GM18868 (cell line): ENCODE results near the gene SELENOS.

Experiments used
- ATAC-seq: cut with Tn5 transposase; IDR thresholded peaks from one replicate; pipeline ENCODE4 v1.9.1; 2021; ENCODE audit warnings: mild to moderate bottlenecking, moderate library complexity; ENCODE audit not compliant: unreplicated experiment

Gene SELENOS, protein sequence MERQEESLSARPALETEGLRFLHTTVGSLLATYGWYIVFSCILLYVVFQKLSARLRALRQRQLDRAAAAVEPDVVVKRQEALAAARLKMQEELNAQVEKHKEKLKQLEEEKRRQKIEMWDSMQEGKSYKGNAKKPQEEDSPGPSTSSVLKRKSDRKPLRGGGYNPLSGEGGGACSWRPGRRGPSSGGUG

DNA sequence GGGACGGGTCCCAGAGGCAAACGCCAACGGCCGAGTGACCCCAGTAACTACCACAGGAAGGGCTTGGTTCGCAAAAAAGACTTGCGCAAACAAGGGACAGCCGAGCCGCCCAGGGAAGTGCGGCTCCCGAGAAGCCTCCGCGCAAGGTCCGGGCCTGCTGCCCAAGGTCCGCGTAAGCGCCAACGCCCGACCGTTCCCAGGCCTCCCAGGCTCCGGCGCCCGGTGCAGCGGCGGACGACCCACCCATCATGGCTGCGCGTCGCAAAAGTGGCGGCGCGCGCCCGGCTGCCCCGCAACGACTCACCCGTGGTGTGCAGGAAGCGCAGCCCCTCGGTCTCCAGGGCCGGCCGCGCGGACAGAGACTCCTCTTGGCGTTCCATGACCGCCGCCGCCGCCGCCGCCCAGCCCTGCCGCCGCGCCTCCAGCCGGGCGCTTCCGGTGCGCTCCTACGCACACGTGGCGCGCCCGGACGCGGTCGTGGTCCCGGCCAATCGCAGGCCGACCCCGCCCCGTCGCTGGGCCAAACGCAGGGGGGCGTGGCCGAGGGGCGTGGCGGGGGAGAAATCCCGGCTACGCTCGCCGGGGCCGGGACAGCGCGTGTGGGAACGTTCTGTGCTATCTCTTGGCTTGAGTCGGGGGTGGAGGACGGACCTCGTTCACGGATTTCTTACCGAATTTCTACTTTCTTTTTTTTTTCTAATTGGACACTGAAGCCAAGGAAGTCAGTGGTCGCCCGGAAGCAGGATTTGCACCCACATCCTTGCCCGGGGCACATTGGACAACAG lies at the start of gene SELENOS:
TSS of gene SELENOS (minus strand) at position 448 of the 785 bp plus-strand sequence. CDS start at position 380, 68 bp downstream.
- ATAC-seq: peak; percentile 95

DNA sequence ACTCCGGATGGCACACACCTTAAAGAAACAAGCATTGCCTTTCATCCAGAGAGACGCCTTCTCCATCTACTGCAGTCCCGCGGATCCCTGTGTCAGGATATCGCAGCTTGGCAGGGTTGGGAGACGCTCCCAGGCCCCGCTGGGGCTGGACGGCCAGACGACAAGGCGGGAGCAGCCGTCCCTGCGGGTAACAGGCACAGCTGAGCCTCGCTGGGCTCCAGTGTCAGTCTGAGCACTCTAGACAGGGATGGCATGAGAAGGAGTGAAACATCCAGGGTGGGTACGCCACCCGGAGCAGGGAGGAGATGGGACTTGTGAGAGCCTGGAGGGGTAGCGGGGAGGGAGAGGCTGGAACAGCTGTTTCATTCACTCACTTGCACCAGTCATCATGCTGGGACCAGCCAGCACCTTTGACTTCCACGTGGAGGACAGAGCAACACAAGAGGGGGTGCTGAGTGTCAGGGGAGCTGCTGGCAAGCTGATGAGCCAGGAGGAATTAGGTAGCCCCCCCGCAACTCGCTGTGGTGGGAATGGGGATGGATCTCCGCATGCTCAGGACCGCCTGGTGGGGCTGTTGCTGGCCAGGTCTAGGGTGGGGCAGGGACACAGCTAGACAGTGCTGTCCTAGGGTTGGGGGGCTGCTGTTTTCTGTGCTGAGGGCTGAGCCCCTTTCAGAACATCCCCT lies 49.3 kb upstream of the SELENOS start:
- ATAC-seq: no peak

DNA sequence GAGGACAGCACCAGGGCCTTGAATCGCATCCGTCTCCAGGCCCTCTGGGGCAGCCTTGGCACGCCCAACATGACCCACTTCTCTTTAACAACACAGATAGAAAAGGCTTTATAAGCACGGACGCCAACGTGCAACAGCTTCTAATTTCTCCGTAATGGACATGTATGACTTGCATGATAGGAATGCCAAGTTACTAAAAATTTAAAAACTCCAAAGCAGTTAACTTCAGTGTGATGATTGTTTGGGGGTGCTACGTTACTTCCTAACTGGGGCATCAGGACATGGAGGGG lies 48.7 kb upstream of the SELENOS start:
- ATAC-seq: no peak

DNA sequence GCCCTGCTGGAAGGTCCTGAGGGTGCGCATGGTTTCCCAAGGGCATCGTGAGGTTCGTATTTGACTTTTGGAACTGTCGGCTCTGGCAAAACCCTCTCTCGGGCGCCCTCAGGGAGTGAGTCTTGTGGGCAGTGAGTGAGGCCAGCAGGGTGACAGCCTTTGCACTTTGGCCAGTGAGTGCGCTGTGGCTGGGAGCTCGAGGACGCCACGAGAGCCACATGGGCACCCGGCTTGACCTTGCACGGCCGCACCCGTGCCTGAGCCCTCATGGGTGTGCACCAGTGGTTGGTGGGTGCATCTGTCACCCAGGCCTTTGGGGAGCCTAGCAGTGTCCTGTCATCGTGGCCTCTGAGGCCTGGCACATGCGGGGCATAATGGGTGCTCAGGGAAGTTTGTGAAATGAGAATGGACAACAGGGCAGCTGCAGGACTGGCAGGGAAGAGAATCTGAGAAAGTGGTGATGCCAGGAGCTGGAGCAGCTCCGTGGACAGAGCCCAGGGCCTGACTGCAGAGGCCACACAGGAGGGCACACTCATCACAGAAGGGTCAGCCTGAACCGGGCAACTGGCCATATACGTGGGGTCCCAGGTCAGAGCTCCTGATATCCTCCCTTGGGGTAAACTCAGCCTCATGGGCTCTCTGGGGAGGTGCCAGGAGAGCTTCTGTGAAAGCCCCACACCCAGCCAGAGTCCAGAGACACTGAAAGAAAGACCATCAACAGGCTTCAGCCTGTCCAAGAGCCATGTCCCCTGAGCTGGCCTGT lies 48.2 kb upstream of the SELENOS start:
- ATAC-seq: no peak

DNA sequence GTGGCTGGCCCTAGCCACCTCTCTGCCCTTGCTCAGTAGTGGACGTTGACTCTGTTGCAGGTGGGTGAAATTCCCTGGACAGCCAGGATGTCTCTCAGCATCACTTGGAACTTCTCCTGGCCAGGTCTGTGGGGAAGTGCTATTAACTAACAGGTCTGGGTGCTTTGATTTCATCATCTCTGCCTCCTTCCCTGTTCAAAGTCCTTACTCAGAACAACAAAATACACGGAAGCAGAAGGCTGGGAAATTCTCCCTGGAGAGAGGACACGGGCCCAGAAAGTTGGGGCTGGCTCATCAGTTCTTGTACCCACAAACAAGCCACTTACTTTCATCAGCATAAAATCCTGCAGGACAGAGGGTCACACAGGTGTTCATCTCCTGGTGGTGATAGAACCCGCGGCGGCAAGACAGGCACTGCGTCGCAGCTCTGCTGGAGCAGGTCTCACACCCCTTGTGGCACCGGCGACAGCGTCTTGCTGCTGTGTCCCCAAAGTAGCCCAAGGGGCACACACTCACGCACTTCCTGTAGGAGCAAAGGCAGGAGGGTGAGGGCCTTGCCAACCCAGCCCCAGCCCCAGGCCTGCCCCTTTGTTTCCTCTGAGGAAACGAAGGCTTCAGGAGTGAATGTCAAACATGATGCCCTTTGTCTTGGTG lies 47.4 kb upstream of the SELENOS start:
- ATAC-seq: no peak

DNA sequence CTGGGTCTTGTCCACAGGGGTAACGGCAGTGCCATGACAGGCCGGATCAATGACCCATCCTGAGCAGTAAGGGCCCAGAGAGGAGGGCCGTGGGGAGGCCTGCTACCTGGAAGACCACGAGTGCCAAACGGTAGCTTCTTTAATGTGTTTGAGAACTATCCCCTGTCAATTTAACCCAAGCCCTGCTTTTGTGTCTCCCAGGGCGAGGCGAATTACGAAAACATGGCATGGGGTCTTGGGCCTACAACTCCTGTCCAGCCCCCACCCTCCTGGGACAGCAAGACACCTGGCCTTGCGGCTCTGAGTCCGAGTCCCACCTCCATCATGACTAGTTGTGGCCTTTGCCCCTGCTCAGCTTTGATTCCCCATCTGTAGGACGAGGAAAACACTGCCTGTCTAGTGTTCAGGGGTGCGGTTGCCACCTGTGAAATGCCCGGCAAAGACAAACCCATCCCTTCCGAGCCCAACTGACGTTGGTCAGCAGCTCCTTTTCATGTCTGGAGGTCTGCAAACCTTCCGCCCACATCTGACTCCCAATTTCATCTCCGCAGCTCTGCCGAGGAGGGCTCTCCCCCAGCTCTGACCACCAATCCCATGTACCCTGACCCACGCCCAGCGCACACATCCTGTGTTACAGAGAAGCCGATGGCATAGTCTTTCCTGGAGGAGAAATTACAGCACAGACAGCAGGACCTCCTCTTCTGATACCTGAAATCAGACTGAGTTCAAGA lies 46.7 kb upstream of the SELENOS start:
- no peak for ATAC-seq

DNA sequence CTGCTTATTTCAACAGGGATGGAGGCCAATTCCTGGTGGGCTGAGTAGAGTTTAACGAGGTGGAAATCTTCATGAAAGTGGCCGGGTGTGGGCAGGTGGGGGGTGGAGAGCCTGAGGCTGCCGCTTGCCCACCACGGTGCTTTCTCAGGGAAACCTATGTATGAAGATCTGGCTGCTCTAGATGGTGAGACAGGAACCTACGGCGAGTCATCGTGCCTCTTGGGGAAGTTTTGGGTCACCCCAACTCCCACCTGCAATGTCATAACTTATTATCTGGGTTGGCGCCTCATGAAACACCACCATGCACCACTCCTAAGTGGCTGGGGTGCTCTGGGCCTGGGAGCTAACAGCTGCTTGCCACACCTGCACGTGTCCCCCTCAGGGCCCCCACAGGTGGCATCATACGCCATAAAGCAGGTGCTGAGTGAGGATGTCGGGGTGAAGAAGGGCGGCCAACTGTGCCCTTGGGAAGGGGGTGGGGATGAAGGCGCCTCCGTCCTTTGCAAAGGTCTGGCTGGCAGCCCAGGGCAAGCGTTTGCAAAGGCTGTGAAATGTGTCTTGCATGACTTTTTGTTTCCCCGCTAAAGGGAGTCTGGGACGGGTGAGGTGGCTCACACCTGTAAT lies 45.7 kb upstream of the SELENOS start:
- no peak for ATAC-seq

DNA sequence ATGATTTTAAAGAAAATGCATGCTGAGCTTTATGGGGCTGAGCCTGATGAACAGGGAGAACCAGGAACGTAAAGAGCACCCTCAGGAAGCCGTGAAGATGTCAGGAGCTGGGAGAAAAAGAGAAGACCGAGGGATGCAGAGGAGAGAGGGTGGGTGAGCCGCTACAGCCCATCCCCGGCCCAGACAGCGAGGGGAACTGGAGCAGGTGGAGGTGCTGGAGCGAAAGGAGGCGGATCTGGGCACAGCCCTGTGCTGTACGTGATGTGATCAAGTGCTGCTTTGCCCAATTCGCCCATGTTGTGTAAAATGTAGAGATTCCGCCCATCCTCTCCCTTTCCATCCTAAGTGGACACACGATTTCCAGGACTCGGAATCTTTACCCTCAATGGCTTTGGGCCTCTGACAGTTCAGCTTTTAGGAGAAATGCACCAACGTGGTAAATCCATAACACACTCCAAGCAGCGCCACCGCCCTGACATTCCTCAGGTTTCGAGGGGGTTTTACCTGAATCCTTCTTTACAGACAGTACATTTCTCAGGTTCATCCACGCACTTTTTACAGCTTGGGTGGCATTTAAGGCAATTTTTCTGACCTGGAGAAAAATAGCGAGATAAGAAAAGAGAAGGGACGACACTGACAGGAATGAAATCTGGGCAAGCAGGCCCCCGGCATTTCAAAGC lies 44.9 kb upstream of the SELENOS start:
- ATAC-seq: no peak

DNA sequence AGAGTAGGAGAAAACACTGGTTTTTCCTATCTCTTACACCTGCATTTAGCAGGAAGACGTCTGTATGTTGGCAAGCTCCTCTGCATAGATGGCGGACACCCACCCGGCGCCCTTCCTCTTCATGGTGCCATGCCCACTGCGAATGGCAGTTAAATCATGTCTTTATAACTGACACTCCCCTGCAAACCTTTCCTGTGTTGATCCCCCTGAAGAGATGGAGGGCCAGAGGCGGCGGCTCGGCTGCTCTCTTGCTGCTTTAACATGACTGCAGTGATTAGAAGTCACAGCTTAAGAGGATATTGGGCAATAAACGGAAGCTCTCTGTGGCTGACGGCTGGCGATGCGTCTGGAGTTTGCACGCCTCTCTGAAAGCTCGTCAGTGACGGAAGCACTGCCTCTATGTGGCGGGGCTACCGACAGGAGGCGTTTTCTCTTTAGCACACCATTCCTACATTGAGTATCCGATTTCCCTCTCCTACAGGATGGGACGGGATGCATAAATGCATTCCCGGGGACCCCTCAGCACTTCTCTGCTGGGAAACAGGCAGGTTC lies 43.3 kb upstream of the SELENOS start:
- no peak for ATAC-seq

DNA sequence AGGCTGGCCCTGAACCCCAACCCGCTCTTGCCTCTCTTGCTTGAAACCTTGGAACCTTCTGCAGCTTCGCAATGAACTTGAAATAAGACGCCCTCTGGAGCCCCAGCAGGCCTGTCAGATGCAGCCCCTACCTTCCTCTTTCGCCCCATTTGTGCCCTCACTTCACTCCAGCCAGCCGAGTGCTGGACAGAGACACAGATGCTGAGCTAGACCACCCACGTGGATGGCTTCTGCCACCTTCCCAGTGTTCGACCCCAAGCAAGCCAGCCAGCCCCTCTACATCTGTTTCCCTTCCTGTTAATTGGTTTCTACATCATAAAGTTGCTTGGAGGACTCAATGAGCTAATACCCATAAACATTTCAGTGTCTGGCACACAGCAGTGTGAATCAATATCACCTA lies 41.6 kb upstream of the SELENOS start:
- no peak for ATAC-seq

DNA sequence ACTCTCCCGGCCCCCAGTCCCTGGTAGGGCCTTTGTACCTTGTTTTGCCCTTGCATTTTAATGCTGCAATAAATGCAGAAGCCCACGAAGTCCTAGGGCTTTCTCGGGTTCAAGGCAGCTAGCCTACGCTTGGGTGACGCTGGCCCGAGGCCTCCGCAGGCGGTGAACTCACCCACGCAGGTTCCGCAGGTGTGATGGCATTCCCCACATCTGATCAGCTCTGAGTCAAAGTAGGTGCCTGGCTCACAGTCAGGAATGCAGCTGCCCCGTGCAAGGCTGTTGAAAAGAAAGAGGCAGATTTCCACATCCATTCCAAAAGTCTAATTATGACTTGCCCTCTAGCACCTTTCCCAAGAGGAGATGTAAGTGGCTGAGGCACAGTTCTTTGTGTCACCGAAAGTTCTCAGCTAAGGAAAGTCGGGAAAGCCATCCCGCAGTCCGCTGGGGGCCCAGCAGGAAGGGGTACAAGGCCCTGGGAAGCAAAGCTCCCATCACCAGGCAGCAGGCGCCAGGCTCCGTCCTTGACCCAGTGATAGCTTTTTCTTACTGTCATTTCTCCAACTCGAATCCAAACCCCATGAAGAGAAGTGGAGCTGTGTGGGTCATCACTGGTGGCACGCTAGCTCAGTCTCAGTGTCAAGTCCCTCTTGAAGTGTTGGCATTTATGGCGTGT lies 41.0 kb upstream of the SELENOS start:
- no peak for ATAC-seq

DNA sequence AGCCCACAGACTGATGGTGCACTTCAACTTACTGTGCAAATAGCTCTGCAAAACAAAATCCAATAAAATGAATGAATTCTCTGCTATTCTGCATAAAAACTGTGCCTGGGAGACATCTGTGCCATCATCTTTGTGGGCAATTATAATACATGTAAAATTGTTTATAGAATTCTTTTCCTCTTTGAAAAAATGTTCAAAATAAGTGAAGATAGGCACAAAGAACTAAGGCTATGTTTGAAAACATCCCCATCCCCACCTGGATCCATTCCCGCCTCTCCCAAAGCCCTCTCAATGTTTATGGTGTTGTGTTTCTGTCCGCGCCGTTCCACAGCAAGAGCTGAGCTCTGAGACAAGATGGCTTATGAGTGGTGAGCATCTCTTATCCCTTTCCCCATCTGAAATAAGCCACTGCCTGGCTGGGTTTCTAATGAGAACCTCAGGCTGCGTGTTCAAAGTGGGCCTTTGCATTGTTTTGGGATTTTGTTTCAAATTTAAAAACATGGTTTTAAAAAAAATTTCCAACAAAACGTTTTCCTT lies 40.1 kb upstream of the SELENOS start:
- ATAC-seq: no peak

DNA sequence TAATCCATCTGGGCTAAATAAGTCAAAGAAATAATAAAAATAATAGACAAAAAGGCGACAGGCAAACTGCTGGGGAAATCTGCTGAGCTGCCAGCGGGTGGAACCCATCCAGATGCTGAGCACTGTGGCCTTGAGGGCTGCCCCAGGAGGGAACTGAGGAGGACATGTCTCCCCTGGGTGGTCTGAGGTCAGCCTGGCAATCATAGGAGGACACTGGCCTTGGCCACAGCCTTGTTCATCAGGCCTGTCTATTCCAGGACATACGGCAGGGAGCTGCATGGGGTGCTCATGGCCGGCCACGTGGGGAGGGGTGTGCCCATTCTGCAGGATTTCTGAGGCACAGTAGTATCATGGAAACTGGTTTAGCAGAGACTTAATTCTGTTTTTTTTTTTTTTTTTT lies 39.2 kb upstream of the SELENOS start:
- ATAC-seq: no peak

DNA sequence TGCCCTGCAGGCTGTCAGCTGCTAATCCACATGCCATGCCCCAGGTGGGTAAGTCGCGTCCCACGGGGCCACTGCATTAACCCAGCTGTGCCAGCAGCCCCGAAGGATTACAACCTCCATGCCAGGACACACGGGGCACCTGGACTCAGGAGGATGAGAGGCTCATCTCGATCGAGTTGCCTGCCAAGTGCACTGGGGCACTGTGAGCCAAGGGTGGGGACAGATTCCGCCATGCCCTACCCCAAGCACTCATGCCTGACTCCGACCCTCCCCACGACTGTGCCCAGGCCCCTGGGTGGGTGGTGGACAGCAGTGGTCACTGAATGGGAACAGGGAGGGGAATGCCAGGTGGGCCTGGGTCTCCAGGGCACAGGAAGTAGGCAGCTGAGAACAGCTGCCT lies 38.5 kb upstream of the SELENOS start:
- no peak for ATAC-seq

DNA sequence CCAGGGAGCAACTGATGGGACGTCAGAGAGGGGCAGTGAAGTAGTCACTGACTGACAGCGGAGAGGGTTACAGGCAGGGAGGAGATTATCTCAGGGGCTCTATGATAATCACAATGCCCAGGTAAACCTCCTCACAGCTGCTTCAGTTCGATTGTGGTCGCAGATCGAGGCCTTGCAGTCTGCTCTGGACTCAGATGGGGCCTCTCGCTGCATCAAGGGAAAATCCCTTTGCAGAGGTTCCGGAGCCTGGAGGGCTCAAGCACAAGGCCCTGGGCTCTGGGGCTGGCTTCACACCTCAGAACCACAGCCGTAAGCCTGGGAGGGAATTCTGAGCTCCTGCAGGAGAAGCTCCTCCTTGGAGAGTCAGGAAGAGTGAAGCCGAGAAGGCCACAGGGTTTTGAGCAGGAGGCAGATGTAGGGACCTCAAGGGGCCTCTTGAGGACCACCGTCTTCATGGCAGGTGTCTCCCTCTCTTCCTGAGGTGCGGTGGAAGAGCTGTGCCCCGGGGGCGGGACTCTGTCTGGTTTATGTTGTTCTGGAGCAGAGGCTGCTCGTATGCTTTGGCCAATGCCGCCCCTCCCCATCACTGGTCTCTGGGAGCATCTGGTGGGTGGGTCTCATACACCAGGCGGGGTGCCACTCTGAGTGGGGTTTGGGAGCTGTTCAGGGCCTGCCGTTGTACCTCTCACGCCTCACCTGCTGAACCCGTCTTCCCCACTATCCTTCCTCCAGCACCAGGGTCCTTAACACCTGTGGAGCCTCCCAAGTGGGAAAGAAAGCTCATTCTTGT lies 37.2 kb upstream of the SELENOS start:
- ATAC-seq: no peak

DNA sequence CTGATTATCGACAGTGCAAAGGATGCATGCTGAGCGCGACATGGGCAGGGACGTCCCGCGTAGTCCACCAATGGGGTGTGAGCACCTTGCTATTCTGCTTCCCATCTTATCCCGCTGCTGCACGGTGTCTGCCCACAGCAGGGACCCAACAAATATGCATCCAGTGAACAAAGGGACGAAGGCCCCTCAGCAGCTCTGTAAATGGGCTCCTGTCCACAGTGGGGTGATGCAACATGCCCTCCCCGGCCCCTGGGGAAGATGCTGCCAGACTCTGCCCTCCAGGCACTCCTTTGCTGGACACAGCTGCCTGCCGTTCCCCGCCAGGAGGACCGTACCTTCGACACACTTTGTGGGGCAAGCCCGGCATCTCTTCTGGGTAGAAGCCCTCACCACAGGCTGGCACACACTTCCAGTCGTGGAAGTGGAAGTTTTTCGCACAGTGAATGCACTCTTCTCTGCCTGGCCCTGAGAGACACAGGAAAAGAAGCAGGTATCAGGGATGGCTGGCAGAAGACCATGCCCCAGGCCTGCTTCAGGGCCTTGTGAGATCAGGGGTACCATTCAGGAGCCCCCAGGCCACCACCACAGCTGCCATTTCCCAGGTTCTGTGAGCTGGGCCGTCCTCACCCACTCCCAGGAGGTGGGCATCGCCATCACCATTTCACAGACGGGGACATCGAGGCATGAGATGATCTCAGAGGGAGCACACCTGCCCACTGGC lies 35.9 kb upstream of the SELENOS start:
- ATAC-seq: no peak

DNA sequence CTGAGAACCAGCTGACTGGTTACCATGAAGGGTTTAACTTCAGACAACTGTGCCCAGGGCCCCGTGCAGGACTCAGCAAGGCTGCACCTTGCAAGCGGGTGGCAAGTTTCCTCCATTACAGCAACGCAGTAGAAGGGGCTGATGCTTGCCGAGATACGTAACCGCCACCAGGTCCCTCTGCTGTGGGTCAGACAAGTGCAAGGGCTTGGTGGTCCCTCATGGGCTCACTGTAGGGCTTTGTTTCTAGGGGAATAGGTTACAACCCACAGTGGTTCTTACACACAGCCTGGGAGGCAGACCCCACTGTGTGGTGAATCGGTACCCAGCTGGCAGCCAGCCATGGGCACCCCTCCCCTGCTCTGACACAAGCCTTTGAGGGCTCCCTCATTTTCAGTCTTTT lies 33.2 kb upstream of the SELENOS start:
- no peak for ATAC-seq
